Ectodermal cell (in vitro differentiated cells): ENCODE results near the gene SHTN1. TPM values are rescaled to one million over a fixed set of nuclear protein-coding genes. Genes with fewer than 3 reads are reported as not detected.

ENCODE experiments used
- H3K27ac ChIP-seq: 2 replicates; pipeline ENCODE4 v1.7.0; 2013; ENCODE audit warnings: mild to moderate bottlenecking, low read depth, low read length; ENCODE audit not compliant: insufficient read depth, poor library complexity, severe bottlenecking
- H3K27me3 ChIP-seq: 2 replicates; pipeline ENCODE4 v1.7.0; 2013; ENCODE audit warnings: mild to moderate bottlenecking, low read length; ENCODE audit not compliant: insufficient read depth, control insufficient read depth, poor library complexity, severe bottlenecking
- H3K36me3 ChIP-seq: one replicate; pipeline ENCODE4 v1.7.0; 2013; ENCODE audit warnings: low read length; ENCODE audit not compliant: control insufficient read depth, insufficient read depth
- H3K4me1 ChIP-seq: one replicate; pipeline ENCODE4 v1.7.0; 2013; ENCODE audit warnings: low read length; ENCODE audit not compliant: control insufficient read depth, insufficient read depth
- H3K4me3 ChIP-seq: 2 replicates; pipeline ENCODE4 v1.7.0; 2013; ENCODE audit warnings: low read depth, low read length, control low read depth; ENCODE audit not compliant: insufficient read depth
- H3K9me3 ChIP-seq: 2 replicates; pipeline ENCODE4 v1.7.0; 2013; ENCODE audit warnings: mild to moderate bottlenecking, low read length, moderate library complexity; ENCODE audit not compliant: control insufficient read depth
- WGBS, 2 experiments: methylation state at CpG; one replicate each; pipeline ENCODE4 v1.1.7; 2013; ENCODE audit warnings: missing lambda C conversion rate in 2 of 2; 5-methylcytosine and 5-hydroxymethylcytosine counted together
- polyA plus RNA-seq, 4 experiments: library from polyadenylated mRNA; stranded (reverse); fragments of 50-300 nt; gene quantifications; one replicate each; pipeline ENCODE4 v1.2.3, GENCODE V29; 2013

Gene SHTN1
- polyA plus RNA-seq (2013, experiment 1 of 4), result 19.3 TPM
- 17.6 TPM for polyA plus RNA-seq (2013, experiment 2 of 4)
- 11.7 TPM for polyA plus RNA-seq (2013, experiment 3 of 4)
- polyA plus RNA-seq (2013, experiment 4 of 4), result 13.9 TPM

- H3K27me3 ChIP-seq, result peaks cover 19% of the 10 kb centered on the region
- H3K27ac ChIP-seq, result no peak within 1 kb of the TSS
- H3K9me3 ChIP-seq, result no peaks in the 10 kb centered on the region
- H3K36me3 ChIP-seq, result no peaks in the 10 kb centered on the region
- peaks cover 6% of the 10 kb centered on the region for H3K4me1 ChIP-seq
- peak within 1 kb of the TSS; percentile 85 for H3K4me3 ChIP-seq
- 0 to 1% methylated on average over 46 of the region's 46 CpGs for WGBS, 2 experiments
Measured at GRCh38 chr10:117005026-117005526, at the start of gene SHTN1. Gene SHTN1, minus strand, starts transcription at chr10:117005187. Its CDS starts 108 bp downstream, at chr10:117005079.

- H3K4me3 ChIP-seq, result no peak overlapping the region
- WGBS, 2 experiments, result 100% methylated on average over 1 of the region's 1 CpG
- no peaks in the 10 kb centered on the region for H3K36me3 ChIP-seq
- H3K27me3 ChIP-seq, result no peaks in the 10 kb centered on the region
- no peaks in the 10 kb centered on the region for H3K4me1 ChIP-seq
- no peaks in the 10 kb centered on the region for H3K9me3 ChIP-seq
- no peak overlapping the region for H3K27ac ChIP-seq
Measured at GRCh38 chr10:117053482-117053881, 48.5 kb upstream of the SHTN1 start.

GRCh38 chr10:117047947-117048346 is 43.0 kb upstream of the SHTN1 start:
- Histone ChIP-seq H3K4me3 (no peak overlapping the region), H3K4me1 (no peaks in the 10 kb centered on the region), H3K27me3 (no peaks in the 10 kb centered on the region), H3K9me3 (no peaks in the 10 kb centered on the region), H3K27ac (no peak overlapping the region), H3K36me3 (no peaks in the 10 kb centered on the region)
- WGBS, 2 experiments, result 100% methylated on average over 1 of the region's 2 CpGs; no CpG with 5 or more reads in 1 of the 2 experiments

GRCh38 chr10:117016266-117016665 is 11.3 kb upstream of the SHTN1 start:
- H3K9me3 ChIP-seq, result no peaks in the 10 kb centered on the region
- 91 to 96% methylated on average over 8 of the region's 8 CpGs for WGBS, 2 experiments
- no peaks in the 10 kb centered on the region for H3K27me3 ChIP-seq
- no peaks in the 10 kb centered on the region for H3K4me1 ChIP-seq
- no peaks in the 10 kb centered on the region for H3K36me3 ChIP-seq
- H3K4me3 ChIP-seq, result no peak overlapping the region
- H3K27ac ChIP-seq, result no peak overlapping the region

GRCh38 chr10:117014835-117015234 is 9.8 kb upstream of the SHTN1 start:
- Histone ChIP-seq H3K4me3 (no peak overlapping the region), H3K27me3 (no peaks in the 10 kb centered on the region), H3K9me3 (no peaks in the 10 kb centered on the region), H3K36me3 (no peaks in the 10 kb centered on the region), H3K27ac (no peak overlapping the region), H3K4me1 (no peaks in the 10 kb centered on the region)

GRCh38 chr10:117007080-117007479 is 2.1 kb upstream of the SHTN1 start:
- 92 to 96% methylated on average over 3 of the region's 3 CpGs for WGBS, 2 experiments
- H3K4me1 ChIP-seq, result peaks cover 6% of the 10 kb centered on the region
- no peaks in the 10 kb centered on the region for H3K36me3 ChIP-seq
- H3K4me3 ChIP-seq, result no peak overlapping the region
- H3K27ac ChIP-seq, result no peak overlapping the region
- peaks cover 19% of the 10 kb centered on the region for H3K27me3 ChIP-seq
- H3K9me3 ChIP-seq, result no peaks in the 10 kb centered on the region

- no peak overlapping the region for H3K27ac ChIP-seq
- H3K4me1 ChIP-seq, result peaks cover 6% of the 10 kb centered on the region
- no peaks in the 10 kb centered on the region for H3K9me3 ChIP-seq
- H3K4me3 ChIP-seq, result peak overlapping the region; percentile 85
- H3K36me3 ChIP-seq, result no peaks in the 10 kb centered on the region
- H3K27me3 ChIP-seq, result peaks cover 19% of the 10 kb centered on the region
- 27 to 28% methylated on average over 21 of the region's 21 CpGs for WGBS, 2 experiments
Measured at GRCh38 chr10:117005527-117006055, 604 bp upstream of the SHTN1 start.

- no peaks in the 10 kb centered on the region for H3K36me3 ChIP-seq
- peak overlapping the region; percentile 85 for H3K4me3 ChIP-seq
- no peak overlapping the region for H3K27ac ChIP-seq
- no peaks in the 10 kb centered on the region for H3K9me3 ChIP-seq
- peaks cover 6% of the 10 kb centered on the region for H3K4me1 ChIP-seq
- peaks cover 19% of the 10 kb centered on the region for H3K27me3 ChIP-seq
- 8 to 9% methylated on average over 47 of the region's 47 CpGs for WGBS, 2 experiments
Measured at GRCh38 chr10:117004227-117005025, 561 bp downstream of the SHTN1 start.

GRCh38 chr10:117003336-117003735 is 1.7 kb downstream of the SHTN1 start:
- WGBS, 2 experiments, result 93 to 95% methylated on average over 6 of the region's 6 CpGs

GRCh38 chr10:117002206-117002605 is 2.8 kb downstream of the SHTN1 start:
- no peaks in the 10 kb centered on the region for H3K9me3 ChIP-seq
- no peaks in the 10 kb centered on the region for H3K36me3 ChIP-seq
- peaks cover 6% of the 10 kb centered on the region for H3K4me1 ChIP-seq
- no peak overlapping the region for H3K4me3 ChIP-seq
- H3K27ac ChIP-seq, result no peak overlapping the region
- peaks cover 19% of the 10 kb centered on the region for H3K27me3 ChIP-seq

More at GRCh38 chr10:117003336-117003735, 1.7 kb downstream of the SHTN1 start:
- Histone ChIP-seq H3K4me1 (peaks cover 6% of the 10 kb centered on the region), H3K36me3 (no peaks in the 10 kb centered on the region), H3K9me3 (no peaks in the 10 kb centered on the region), H3K27me3 (peaks cover 19% of the 10 kb centered on the region), H3K27ac (no peak overlapping the region), H3K4me3 (no peak overlapping the region)
